H1 (cell line): ENCODE data around the gene PAGE2. TPM values are rescaled to one million over a fixed set of nuclear protein-coding genes. Genes with fewer than 3 reads are reported as not detected.

ENCODE experiments used
- CTCF ChIA-PET: fragments of 300-600 bp; sonication (Branson Sonifier 250); formaldehyde crosslinking; loops from one replicate; lab custom pipeline; 2021; ENCODE audit not compliant: partially characterized antibody; lab: Charles Lee
- POLR2A ChIA-PET: fragments of 300-600 bp; sonication (Branson Sonifier 250); formaldehyde crosslinking; loops from one replicate; lab custom pipeline; 2021; ENCODE audit warnings: inconsistent platforms; ENCODE audit not compliant: partially characterized antibody; lab: Charles Lee
- DNase-seq, 2 experiments: peaks; one replicate each; pipeline versions ENCODE4 v3.0.0 to v3.0.0-alpha.2; 2010 to 2022; ENCODE audit warnings: low spot score in 2 of 2, low read depth in 1 of 2, mixed read lengths in 1 of 2
- FAIRE-seq: peaks from 2 replicates; lab custom pipeline; 2011; peaks lifted over from hg19 to GRCh38; lab: Jason Lieb, UNC
- H2AFZ ChIP-seq: 2 replicates; pipeline ENCODE4 v1.8.1; 2012; ENCODE audit warnings: low read length, inconsistent platforms
- H2AK5ac ChIP-seq: 2 replicates; pipeline ENCODE4 v1.6.1; 2013; ENCODE audit warnings: low read depth, low read length
- H2BK120ac ChIP-seq: replicated peaks from 2 replicates; pipeline ENCODE3; 2013; ENCODE audit warnings: low read depth, low read length, inconsistent platforms
- H2BK12ac ChIP-seq: 2 replicates; pipeline ENCODE4 v1.6.1; 2013; ENCODE audit warnings: low read depth, low read length
- H2BK15ac ChIP-seq: 2 replicates; pipeline ENCODE4 v1.6.1; 2013; ENCODE audit warnings: low read length
- H2BK20ac ChIP-seq: 2 replicates; pipeline ENCODE4 v1.6.1; 2013; ENCODE audit warnings: low read length
- H2BK5ac ChIP-seq: 2 replicates; pipeline ENCODE4 v1.6.1; 2013; ENCODE audit warnings: low read depth, low read length
- H3K14ac ChIP-seq: 2 replicates; pipeline ENCODE4 v1.6.1; 2013; ENCODE audit warnings: inconsistent platforms; ENCODE audit not compliant: insufficient read length
- H3K18ac ChIP-seq: 2 replicates; pipeline ENCODE4 v1.6.1; 2013; ENCODE audit warnings: low read length; ENCODE audit errors: extremely low read depth
- H3K23ac ChIP-seq: 2 replicates; pipeline ENCODE4 v1.6.1; 2013; ENCODE audit warnings: inconsistent platforms; ENCODE audit not compliant: insufficient read length
- H3K23me2 ChIP-seq: 2 replicates; pipeline ENCODE4 v1.6.1; 2013; ENCODE audit warnings: low read depth, low read length
- H3K27ac ChIP-seq: 2 replicates; pipeline ENCODE4 v1.6.1; 2011; ENCODE audit warnings: low read depth, low read length, inconsistent platforms
- H3K27me3 ChIP-seq, 4 experiments: replicated peaks in 1 of 4; 1 replicate in 1 of 4; 2 replicates in 3 of 4; pipeline versions ENCODE4 v1.6.1 to v1.8.1; 2011 to 2013; ENCODE audit warnings: low read length in 3 of 4, mild to moderate bottlenecking in 3 of 4, inconsistent platforms in 2 of 4, mixed read lengths in 2 of 4, moderate library complexity in 1 of 4; ENCODE audit not compliant: control insufficient read depth in 3 of 4, insufficient read depth in 3 of 4; ENCODE audit errors: extremely low read depth in 1 of 4
- H3K36me3 ChIP-seq, 4 experiments: 2 replicates each; pipeline versions ENCODE4 v1.6.1 to v1.8.1; 2011 to 2013; ENCODE audit warnings: mild to moderate bottlenecking in 4 of 4, low read length in 3 of 4, moderate library complexity in 2 of 4, control low read depth in 1 of 4, inconsistent platforms in 1 of 4; ENCODE audit not compliant: insufficient read depth in 4 of 4, control insufficient read depth in 2 of 4
- H3K4ac ChIP-seq: replicated peaks from 2 replicates; pipeline ENCODE3; 2013; ENCODE audit warnings: low read length, low read depth, mixed read lengths, inconsistent platforms; ENCODE audit not compliant: insufficient read length
- H3K4me1 ChIP-seq, 4 experiments: replicated peaks in 1 of 4; 1 replicate in 1 of 4; 2 replicates in 3 of 4; pipeline versions ENCODE4 v1.6.1 to v1.8.1; 2011 to 2013; ENCODE audit warnings: low read length in 3 of 4, inconsistent platforms in 2 of 4, mixed read lengths in 1 of 4; ENCODE audit not compliant: insufficient read depth in 4 of 4, control insufficient read depth in 3 of 4
- H3K4me2 ChIP-seq, 2 experiments: 2 replicates each; pipeline versions ENCODE4 v1.6.1 to v1.8.1; 2011 to 2013; ENCODE audit warnings: low read depth in 2 of 2, low read length in 2 of 2, control low read depth in 1 of 2, inconsistent platforms in 1 of 2, mild to moderate bottlenecking in 1 of 2; ENCODE audit not compliant: insufficient read depth in 1 of 2
- H3K4me3 ChIP-seq, 4 experiments: fragments of 200-600, 300-600 bp in 1 of 4; sonication (generic), shearing (Covaris generic), sonication (Bioruptor Twin) in 1 of 4; 2 replicates each; pipeline versions ENCODE4 v1.5.1 to v1.8.1; 2011 to 2016; ENCODE audit warnings: low read length in 4 of 4, low read depth in 3 of 4, control low read depth in 2 of 4, inconsistent platforms in 2 of 4, mild to moderate bottlenecking in 2 of 4, mixed read lengths in 1 of 4, moderate library complexity in 1 of 4; ENCODE audit not compliant: insufficient read depth in 2 of 4; ENCODE audit errors: extremely low read depth in 1 of 4
- H3K56ac ChIP-seq: replicated peaks from 2 replicates; pipeline ENCODE3; 2013; ENCODE audit warnings: low read depth, mild to moderate bottlenecking, mixed read lengths, low read length, inconsistent platforms; ENCODE audit not compliant: insufficient read length
- H3K79me1 ChIP-seq: 2 replicates; pipeline ENCODE4 v1.6.1; 2013; ENCODE audit warnings: low read depth, low read length, control low read depth
- H3K79me2 ChIP-seq, 2 experiments: 2 replicates each; pipeline versions ENCODE4 v1.6.1 to v1.8.1; 2012 to 2013; ENCODE audit warnings: low read length in 2 of 2, mild to moderate bottlenecking in 2 of 2, inconsistent platforms in 1 of 2; ENCODE audit not compliant: insufficient read depth in 2 of 2, control insufficient read depth in 1 of 2
- H3K9ac ChIP-seq, 4 experiments: replicated peaks in 1 of 4; 1 replicate in 1 of 4; 2 replicates in 3 of 4; pipeline versions ENCODE4 v1.6.1 to v1.8.1; 2011 to 2013; ENCODE audit warnings: low read depth in 3 of 4, low read length in 3 of 4, control low read depth in 2 of 4, mild to moderate bottlenecking in 2 of 4, moderate library complexity in 2 of 4, inconsistent platforms in 1 of 4; ENCODE audit errors: extremely low read depth in 1 of 4
- H3K9me3 ChIP-seq, 2 experiments: 2 replicates each; pipeline versions ENCODE4 v1.6.1 to v1.8.1; 2012 to 2013; ENCODE audit warnings: mild to moderate bottlenecking in 2 of 2, moderate library complexity in 2 of 2, control low read depth in 1 of 2, inconsistent platforms in 1 of 2, low read depth in 1 of 2, low read length in 1 of 2, mixed read lengths in 1 of 2; ENCODE audit not compliant: insufficient read depth in 2 of 2
- H4K20me1 ChIP-seq, 2 experiments: replicated peaks in 1 of 2; 2 replicates each; pipeline versions ENCODE3 to v1.8.1; 2011 to 2013; ENCODE audit warnings: inconsistent platforms in 2 of 2, low read length in 2 of 2, mild to moderate bottlenecking in 1 of 2; ENCODE audit not compliant: insufficient read depth in 2 of 2, control insufficient read depth in 1 of 2
- H4K5ac ChIP-seq: 2 replicates; pipeline ENCODE4 v1.6.1; 2013; ENCODE audit warnings: low read length, low read depth, mixed read lengths, inconsistent platforms; ENCODE audit not compliant: insufficient read length
- H4K8ac ChIP-seq: 2 replicates; pipeline ENCODE4 v1.8.0; 2013; ENCODE audit warnings: mild to moderate bottlenecking, moderate library complexity, low read length, inconsistent platforms; ENCODE audit not compliant: insufficient read depth; ENCODE audit errors: extremely low read depth
- H4K91ac ChIP-seq: replicated peaks from 2 replicates; pipeline ENCODE3; 2013; ENCODE audit warnings: low read length, mixed read lengths, inconsistent platforms; ENCODE audit not compliant: insufficient read length
- CTCF ChIP-seq, 3 experiments: IDR thresholded peaks; 1 replicate in 2 of 3; 2 replicates in 1 of 3; pipeline versions ENCODE4 v1.5.1 to v1.6.1; 2011; ENCODE audit warnings: low read length in 3 of 3, mild to moderate bottlenecking in 3 of 3, inconsistent platforms in 2 of 3, low read depth in 1 of 3, moderate library complexity in 1 of 3; ENCODE audit not compliant: insufficient read depth in 1 of 3; ENCODE audit errors: control extremely low read depth in 1 of 3
- EP300 ChIP-seq, 2 experiments: IDR thresholded peaks; 1 replicate in 1 of 2; 2 replicates in 1 of 2; pipeline ENCODE4 v1.6.1; 2011 to 2012; ENCODE audit warnings: low read depth in 2 of 2, low read length in 2 of 2, mild to moderate bottlenecking in 2 of 2, borderline replicate concordance in 1 of 2, inconsistent platforms in 1 of 2, moderate library complexity in 1 of 2
- MAFK ChIP-seq: IDR thresholded peaks from 2 replicates; pipeline ENCODE4 v1.6.1; 2012; ENCODE audit warnings: low read depth, mild to moderate bottlenecking, improper control_type of control experiment, low read length
- NRF1 ChIP-seq: IDR thresholded peaks from 2 replicates; pipeline ENCODE4 v1.6.1; 2011; ENCODE audit warnings: mild to moderate bottlenecking, low read depth, low read length, improper control_type of control experiment
- RAD21 ChIP-seq, 2 experiments: IDR thresholded peaks in 1 of 2; conservative IDR thresholded peaks in 1 of 2; 2 replicates each; pipeline ENCODE4 v1.6.1; 2011; ENCODE audit warnings: low read depth in 2 of 2, low read length in 2 of 2, improper control_type of control experiment in 1 of 2, inconsistent platforms in 1 of 2, mild to moderate bottlenecking in 1 of 2, moderate library complexity in 1 of 2
- RBBP5 ChIP-seq: IDR thresholded peaks from 2 replicates; pipeline ENCODE4 v1.7.1; 2012; ENCODE audit warnings: low read depth, mild to moderate bottlenecking, inconsistent platforms, low read length, moderate library complexity, borderline replicate concordance
- RXRA ChIP-seq: IDR thresholded peaks from 2 replicates; pipeline ENCODE4 v1.6.1; 2011; ENCODE audit warnings: low read depth, mild to moderate bottlenecking, low read length, moderate library complexity; ENCODE audit not compliant: insufficient read depth
- WGBS, 2 experiments: shearing (Covaris generic) in 1 of 2; methylation state at CpG; one replicate each; pipeline versions ENCODE4 v1.1.6 to v1.1.7; 2013 to 2015; ENCODE audit warnings: low lambda C conversion rate in 2 of 2, mixed read lengths in 2 of 2, inconsistent platforms in 1 of 2, low coverage in 1 of 2, missing lambda C conversion rate in 1 of 2; ENCODE audit not compliant: insufficient replicate concordance in 2 of 2, insufficient coverage in 1 of 2, insufficient read length in 1 of 2; ENCODE audit errors: extremely low coverage in 1 of 2, missing lambda C conversion rate in 1 of 2; 5-methylcytosine and 5-hydroxymethylcytosine counted together
- polyA plus RNA-seq, 7 experiments: library from polyadenylated mRNA; depleted of rRNA in 3 of 7; stranded (reverse) in 5 of 7; unstranded in 2 of 7; fragments of >200 nt in 5 of 7; fragments of 200-250 nt in 2 of 7; gene quantifications; 1 replicate in 5 of 7; 2 replicates in 1 of 7; 4 replicates in 1 of 7; pipeline versions ENCODE4 v1.2.1 to v1.2.3, GENCODE V29; 2011 to 2013; ENCODE audit warnings: missing spikeins in 2 of 7, mixed read lengths in 2 of 7
- total RNA-seq: library from RNA; stranded (reverse); fragmentation: NEBNext Ultra II Directional; extraction: Animal tissue kit (Norgen Biotek cat#: 25700); gene quantifications from 2 replicates; pipeline ENCODE4 v1.2.1, GENCODE V29; 2021

The PAGE2 gene
- total and polyA plus RNA-seq, 2 of the 8 experiments (the other 6 are each of a cell fraction or from before 2014, with no cell fraction given): not detected

GRCh38 chrX:55135171-55135570, 46.4 kb downstream of the PAGE2 start:
- Histone ChIP-seq H2BK20ac (no peak overlapping the region), H3K4me1 (no peaks in the 10 kb centered on the region), H3K9ac (no peak overlapping the region)
- TF ChIP-seq MAFK (no peak), EP300 (IDR thresholded peaks at IDR 0.05; ENCODE audit: borderline replicate concordance in 1 of 2, low read depth in 2 of 2, low read length in 2 of 2) (no peak), NRF1 (no peak), RAD21 (IDR thresholded peaks at IDR 0.05 in 1 of 2, conservative IDR thresholded peaks at IDR 0.05 in 1 of 2; ENCODE audit: low read depth in 2 of 2, low read length in 2 of 2) (peak; percentile 63 to 67), RXRA (no peak), CTCF (IDR thresholded peaks at IDR 0.05; ENCODE audit: control extremely low read depth in 1 of 3, insufficient read depth in 1 of 3, low read depth in 1 of 3, low read length in 3 of 3) (peak in 2 of 3 experiments; percentile 25 to 47; a peak in 3 of 4 replicates), RBBP5 (no peak)
- TF ChIP-seq, all 59 proteins: peak for 2
- no peak overlapping the region for H2BK12ac ChIP-seq
- H4K91ac ChIP-seq: no peak overlapping the region
- peak in 1 of 2 experiments; percentile 39 for DNase-seq
- no peaks in the 10 kb centered on the region for H3K79me1 ChIP-seq
- H3K27me3 ChIP-seq: no peaks in the 10 kb centered on the region
- H3K56ac ChIP-seq: no peak overlapping the region
- H3K23ac ChIP-seq: no peak overlapping the region
- no peak overlapping the region for H2AFZ ChIP-seq
- no peaks in the 10 kb centered on the region for H3K23me2 ChIP-seq
- no peaks in the 10 kb centered on the region for H4K20me1 ChIP-seq
- no peak overlapping the region for H3K14ac ChIP-seq
- H2BK5ac ChIP-seq: no peak overlapping the region
- H3K4me3 ChIP-seq: no peak overlapping the region
- POLR2A ChIA-PET: interaction anchor here (0.6 kb wide), 1 partner anchor 14 kb away, joined by 3 read pairs; no protein-coding TSS in a partner anchor
- H2AK5ac ChIP-seq: no peak overlapping the region
- no peaks in the 10 kb centered on the region for H3K9me3 ChIP-seq
- no peak overlapping the region for H4K8ac ChIP-seq
- no peak overlapping the region for H3K27ac ChIP-seq
- H3K4me2 ChIP-seq: no peak overlapping the region
- no peak overlapping the region for H3K18ac ChIP-seq
- H3K79me2 ChIP-seq: no peaks in the 10 kb centered on the region
- no peak overlapping the region for H2BK15ac ChIP-seq
- H2BK120ac ChIP-seq: no peak overlapping the region
- no peaks in the 10 kb centered on the region for H3K36me3 ChIP-seq
- 23% methylated on average over 1 of the region's 1 CpG; no CpG with 5 or more reads in 1 of the 2 experiments for WGBS, 2 experiments
- no peak overlapping the region for H4K5ac ChIP-seq
- H3K4ac ChIP-seq: no peak overlapping the region
- CTCF ChIA-PET: interaction anchor here (0.6 to 1.0 kb wide), 2 partner anchors 43 to 123 kb away, joined by 3 read pairs; no protein-coding TSS in a partner anchor
- FAIRE-seq: peak; percentile 42
